ENCODE results near the gene MIA2.

GRCh38 chr14:39431416-39432178, 197.9 kb downstream of the MIA2 start:
- TF ChIP-seq, protein P1, sequence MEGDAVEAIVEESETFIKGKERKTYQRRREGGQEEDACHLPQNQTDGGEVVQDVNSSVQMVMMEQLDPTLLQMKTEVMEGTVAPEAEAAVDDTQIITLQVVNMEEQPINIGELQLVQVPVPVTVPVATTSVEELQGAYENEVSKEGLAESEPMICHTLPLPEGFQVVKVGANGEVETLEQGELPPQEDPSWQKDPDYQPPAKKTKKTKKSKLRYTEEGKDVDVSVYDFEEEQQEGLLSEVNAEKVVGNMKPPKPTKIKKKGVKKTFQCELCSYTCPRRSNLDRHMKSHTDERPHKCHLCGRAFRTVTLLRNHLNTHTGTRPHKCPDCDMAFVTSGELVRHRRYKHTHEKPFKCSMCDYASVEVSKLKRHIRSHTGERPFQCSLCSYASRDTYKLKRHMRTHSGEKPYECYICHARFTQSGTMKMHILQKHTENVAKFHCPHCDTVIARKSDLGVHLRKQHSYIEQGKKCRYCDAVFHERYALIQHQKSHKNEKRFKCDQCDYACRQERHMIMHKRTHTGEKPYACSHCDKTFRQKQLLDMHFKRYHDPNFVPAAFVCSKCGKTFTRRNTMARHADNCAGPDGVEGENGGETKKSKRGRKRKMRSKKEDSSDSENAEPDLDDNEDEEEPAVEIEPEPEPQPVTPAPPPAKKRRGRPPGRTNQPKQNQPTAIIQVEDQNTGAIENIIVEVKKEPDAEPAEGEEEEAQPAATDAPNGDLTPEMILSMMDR (conservative IDR thresholded peaks at IDR 0.05; ENCODE audit: low read depth, low read length): no peak
- TF ChIP-seq EZH2 (IDR thresholded peaks at IDR 0.05; ENCODE audit: low read length, unreplicated experiment): no peak
- no peak for TF ChIP-seq EZH2phosphoT487 (IDR thresholded peaks at IDR 0.05; ENCODE audit: borderline replicate concordance, low read length)

Data from PC-3 (cell line).